GM12878 (cell line): ENCODE measurements around the gene PHACTR1. TPM values are rescaled to one million over a fixed set of nuclear protein-coding genes. Genes with fewer than 3 reads are reported as not detected.

Experiments
- ATAC-seq: fragments of 200-7000 bp; cut with Tn5 transposase; 3 replicates; pipeline ENCODE4 v1.9.1; 2020; ENCODE audit warnings: mild to moderate bottlenecking, moderate library complexity
- BruUV-seq: library from RNA; stranded (reverse); fragments of 400-500 nt; replicated peaks from 2 replicates; lab custom pipeline; 2021; lab: Mats Ljungman, UMichigan
- CTCF ChIA-PET: fragments of 300-600 bp; sonication (Branson Sonifier 250); formaldehyde crosslinking; extraction: SDS; loops from one replicate; lab custom pipeline; 2021; ENCODE audit warnings: inconsistent platforms; lab: Yijun Ruan, JAX
- POLR2A ChIA-PET: fragments of 350-600 bp; formaldehyde crosslinking; extraction: SDS; loops from one replicate; lab custom pipeline; 2021; ENCODE audit warnings: inconsistent platforms; lab: Charles Lee
- RAD21 ChIA-PET: fragments of 300-600 bp; sonication (Branson Sonifier 250); formaldehyde crosslinking; loops from one replicate; lab custom pipeline; 2023; ENCODE audit warnings: antibody characterized with exemption; ENCODE audit not compliant: unreplicated experiment; lab: Charles Lee
- SMC1A ChIA-PET: fragments of 300-600 bp; sonication (Branson Sonifier 250); formaldehyde crosslinking; loops from one replicate; lab custom pipeline; 2023; ENCODE audit not compliant: unreplicated experiment, uncharacterized antibody; lab: Charles Lee
- DNase-seq: peaks from one replicate; pipeline ENCODE4 v3.0.0-alpha.2; 2011; ENCODE audit warnings: low read depth, low spot score
- FAIRE-seq: peaks from 3 replicates; lab custom pipeline; 2011; peaks lifted over from hg19 to GRCh38; lab: Jason Lieb, UNC
- H2AFZ ChIP-seq: 2 replicates; pipeline ENCODE4 v1.6.0; 2011; ENCODE audit warnings: low read depth, low read length, control low read depth; ENCODE audit not compliant: control insufficient read depth
- H3K27ac ChIP-seq: 2 replicates; pipeline ENCODE4 v1.5.1; 2011; ENCODE audit warnings: control low read depth; ENCODE audit not compliant: control insufficient read depth, insufficient read depth
- H3K27me3 ChIP-seq, 2 experiments: replicated peaks in 1 of 2; 2 replicates each; pipeline versions ENCODE4 v1.6.0 to v1.6.1; 2011; ENCODE audit warnings: low read length in 1 of 2; ENCODE audit not compliant: control insufficient read depth in 2 of 2, insufficient read depth in 2 of 2
- H3K36me3 ChIP-seq, 2 experiments: 2 replicates each; pipeline ENCODE4 v1.5.1; 2011; ENCODE audit warnings: low read length in 1 of 2; ENCODE audit not compliant: control insufficient read depth in 2 of 2, insufficient read depth in 2 of 2
- H3K4me1 ChIP-seq: 2 replicates; pipeline ENCODE4 v1.6.1; 2011; ENCODE audit warnings: mild to moderate bottlenecking, low read length, moderate library complexity, mixed read lengths; ENCODE audit not compliant: control insufficient read depth, insufficient read depth
- H3K4me2 ChIP-seq: 2 replicates; pipeline ENCODE4 v1.6.0; 2011; ENCODE audit warnings: control low read depth; ENCODE audit not compliant: control insufficient read depth, insufficient read depth
- H3K4me3 ChIP-seq: fragments of 200-600 bp; sonication (generic); 2 replicates; pipeline ENCODE4 v1.5.1; 2016
- H3K79me2 ChIP-seq: 2 replicates; pipeline ENCODE4 v1.6.0; 2011; ENCODE audit warnings: low read length; ENCODE audit not compliant: control insufficient read depth, insufficient read depth
- H3K9ac ChIP-seq: 2 replicates; pipeline ENCODE4 v1.8.0; 2011; ENCODE audit warnings: low read length, control low read depth, mixed read lengths; ENCODE audit not compliant: control insufficient read depth, insufficient read depth
- H3K9me3 ChIP-seq: replicated peaks from 3 replicates; pipeline ENCODE4 v1.5.1; 2011; ENCODE audit warnings: mild to moderate bottlenecking, low read length; ENCODE audit not compliant: control insufficient read depth, insufficient read depth
- H4K20me1 ChIP-seq: 2 replicates; pipeline ENCODE4 v1.6.0; 2011; ENCODE audit not compliant: control insufficient read depth, insufficient read depth
- IKZF1 ChIP-seq: fragments of 450-650 bp; conservative IDR thresholded peaks from 2 replicates; pipeline ENCODE4 v1.6.1; 2017; ENCODE audit warnings: antibody characterized with exemption, mild to moderate bottlenecking
- NBN ChIP-seq: fragments of 450-650 bp; IDR thresholded peaks from 2 replicates; pipeline ENCODE4 v1.6.1; 2016
- WRNIP1 ChIP-seq: IDR thresholded peaks from 2 replicates; pipeline ENCODE4 v1.6.1; 2011; ENCODE audit warnings: low read depth, low read length, improper control_type of control experiment, borderline replicate concordance
- WGBS: methylation state at CpG from one replicate; pipeline ENCODE4 v1.1.6; 2016; ENCODE audit warnings: low lambda C conversion rate; ENCODE audit not compliant: insufficient replicate concordance, insufficient coverage; ENCODE audit errors: missing lambda C conversion rate; 5-methylcytosine and 5-hydroxymethylcytosine counted together
- in situ Hi-C: fragments of 300-500 bp; cut with MboI; formaldehyde crosslinking; loops from 9 replicates; pipeline ENCODE4 v1.14.3; 2018; ENCODE audit warnings: mixed read lengths
- intact Hi-C: fragments of 100-400 bp; cut with micrococcal nuclease; formaldehyde crosslinking; loops from one replicate; pipeline ENCODE4 v1.14.2; 2022; ENCODE audit not compliant: unreplicated experiment
- polyA plus RNA-seq, 11 experiments: library from polyadenylated mRNA; depleted of rRNA in 4 of 11; unstranded in 6 of 11; stranded (reverse) in 5 of 11; fragments of >200 nt; fragmentation: Nextera tagmentation in 4 of 11; fragmentation: Illumina TruSeq in 1 of 11; extraction: Ambion mirVana in 4 of 11; extraction: Trizol in 1 of 11; gene quantifications; 1 replicate in 1 of 11; 2 replicates in 10 of 11; pipeline versions ENCODE4 v1.2.1 to v1.2.3, GENCODE V29; 2011 to 2016; ENCODE audit warnings: inconsistent platforms in 2 of 11, missing spikeins in 2 of 11, low read depth in 1 of 11
- total RNA-seq, 4 experiments: library from RNA; depleted of rRNA in 3 of 4; stranded (reverse); fragments of >200 nt in 3 of 4; fragmentation: Illumina TruSeq in 1 of 4; extraction: Trizol in 1 of 4; gene quantifications; 2 replicates each; pipeline versions ENCODE4 v1.2.1 to v1.2.3, GENCODE V29; 2013 to 2021
- TF ChIP-seq, protein P1 (sequence below), 3 experiments: IDR thresholded peaks in 2 of 3; conservative IDR thresholded peaks in 1 of 3; 2 replicates each; pipeline ENCODE4 v1.5.1; 2011; ENCODE audit warnings: low read depth in 3 of 3, low read length in 3 of 3, mild to moderate bottlenecking in 3 of 3, control low read depth in 2 of 3, moderate library complexity in 2 of 3, inconsistent platforms in 1 of 3, mixed read lengths in 1 of 3; ENCODE audit not compliant: control insufficient read depth in 2 of 3, insufficient read depth in 1 of 3; ENCODE audit errors: extremely low read depth in 1 of 3

The PHACTR1 gene
- total and polyA plus RNA-seq, 10 of the 15 experiments (the other 5 are each of a cell fraction or from before 2014, with no cell fraction given) = 34.2 to 94.6 (median 62.3) TPM

- no peak for TF ChIP-seq NBN
- Histone ChIP-seq H3K79me2 (no peaks in the 10 kb centered on the region), H2AFZ (no peak overlapping the region), H3K36me3 (no peaks in the 10 kb centered on the region), H3K27ac (no peak overlapping the region), H4K20me1 (no peaks in the 10 kb centered on the region), H3K9ac (no peak overlapping the region), H3K4me3 (no peak overlapping the region), H3K9me3 (no peaks in the 10 kb centered on the region; the same call in 1 of the 3 replicates), H3K4me2 (no peak overlapping the region), H3K4me1 (peaks cover 27% of the 10 kb centered on the region), H3K27me3 (no peaks in the 10 kb centered on the region)
- in situ Hi-C loops (no loop called here), intact Hi-C loops (no loop called here)
- no TSS peak for BruUV-seq
- SMC1A ChIA-PET = interaction anchor here (0.6 to 6.2 kb wide), 9 partner anchors 10 to 96 kb away, joined by 3 to 49 read pairs (median 3); no protein-coding TSS in a partner anchor
- WGBS = 94% methylated on average over 1 of the region's 1 CpG
- RAD21 ChIA-PET = interaction anchor here (0.9 to 3.7 kb wide), 6 partner anchors 31 to 70 kb away, joined by 3 to 22 read pairs (median 5); no protein-coding TSS in a partner anchor
- ATAC-seq (no peak), DNase-seq (no peak), FAIRE-seq (no peak)
- CTCF ChIA-PET = interaction anchor here (0.9 to 1.4 kb wide), 2 partner anchors 17 to 25 kb away, joined by 4 to 6 read pairs; no protein-coding TSS in a partner anchor
- POLR2A ChIA-PET = interaction anchor here (1.4 to 2.0 kb wide), 3 partner anchors 25 to 42 kb away, joined by 4 to 8 read pairs (median 6); no protein-coding TSS in a partner anchor
Measured at GRCh38 chr6:13233106-13233505, 516.5 kb downstream of the PHACTR1 start.

DNA sequence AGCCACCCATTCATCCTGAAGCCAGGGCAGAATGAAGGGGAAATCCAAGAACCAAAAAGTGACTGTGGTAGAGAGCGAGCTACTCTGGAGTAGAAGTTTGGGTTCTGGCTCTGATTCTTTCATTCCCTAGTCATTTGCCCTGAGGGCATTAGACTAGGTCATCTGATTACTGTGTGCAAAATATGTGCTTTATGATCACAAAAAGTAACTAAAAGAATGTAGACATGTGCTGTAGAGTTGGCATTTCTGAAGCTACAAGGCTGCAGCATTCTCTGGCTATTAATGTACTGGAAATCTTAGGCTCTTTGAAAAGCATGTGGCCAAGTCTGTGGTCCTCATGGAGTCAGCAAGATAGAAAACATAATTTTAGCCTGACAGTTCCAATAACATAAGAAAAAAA is 517.6 kb downstream of the PHACTR1 start:
- DNase-seq (no peak), ATAC-seq (no peak)
- SMC1A ChIA-PET = interaction anchor here (0.6 to 6.2 kb wide), 9 partner anchors 8 to 94 kb away, joined by 3 to 49 read pairs (median 3); partner anchors contain the start of gene TBC1D7
- no peak overlapping the region for H3K27ac ChIP-seq
- TF ChIP-seq, protein P1, sequence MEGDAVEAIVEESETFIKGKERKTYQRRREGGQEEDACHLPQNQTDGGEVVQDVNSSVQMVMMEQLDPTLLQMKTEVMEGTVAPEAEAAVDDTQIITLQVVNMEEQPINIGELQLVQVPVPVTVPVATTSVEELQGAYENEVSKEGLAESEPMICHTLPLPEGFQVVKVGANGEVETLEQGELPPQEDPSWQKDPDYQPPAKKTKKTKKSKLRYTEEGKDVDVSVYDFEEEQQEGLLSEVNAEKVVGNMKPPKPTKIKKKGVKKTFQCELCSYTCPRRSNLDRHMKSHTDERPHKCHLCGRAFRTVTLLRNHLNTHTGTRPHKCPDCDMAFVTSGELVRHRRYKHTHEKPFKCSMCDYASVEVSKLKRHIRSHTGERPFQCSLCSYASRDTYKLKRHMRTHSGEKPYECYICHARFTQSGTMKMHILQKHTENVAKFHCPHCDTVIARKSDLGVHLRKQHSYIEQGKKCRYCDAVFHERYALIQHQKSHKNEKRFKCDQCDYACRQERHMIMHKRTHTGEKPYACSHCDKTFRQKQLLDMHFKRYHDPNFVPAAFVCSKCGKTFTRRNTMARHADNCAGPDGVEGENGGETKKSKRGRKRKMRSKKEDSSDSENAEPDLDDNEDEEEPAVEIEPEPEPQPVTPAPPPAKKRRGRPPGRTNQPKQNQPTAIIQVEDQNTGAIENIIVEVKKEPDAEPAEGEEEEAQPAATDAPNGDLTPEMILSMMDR (IDR thresholded peaks at IDR 0.05 in 2 of 3, conservative IDR thresholded peaks at IDR 0.05 in 1 of 3; ENCODE audit: control insufficient read depth in 2 of 3, extremely low read depth in 1 of 3, insufficient read depth in 1 of 3, low read depth in 3 of 3, low read length in 3 of 3) = no peak
- TF ChIP-seq WRNIP1 (no peak), IKZF1 (0 out of 2 replicates have a peak, but pooled peaks have one; percentile 19)
- TF ChIP-seq, all 136 proteins: peak for 1
- WGBS = 41% methylated on average over 1 of the region's 1 CpG
- Histone ChIP-seq H3K9ac (no peak overlapping the region), H3K79me2 (no peaks in the 10 kb centered on the region), H3K27me3 (no peaks in the 10 kb centered on the region), H3K9me3 (no peaks in the 10 kb centered on the region; the same call in 1 of the 3 replicates), H4K20me1 (no peaks in the 10 kb centered on the region), H3K4me3 (no peak overlapping the region), H3K4me2 (0 out of 2 replicates have a peak overlapping the region, but pooled peaks have one; percentile 17), H3K36me3 (no peaks in the 10 kb centered on the region), H2AFZ (no peak overlapping the region), H3K4me1 (peaks cover 21% of the 10 kb centered on the region)
- POLR2A ChIA-PET = interaction anchor here (0.7 to 2.7 kb wide), 5 partner anchors 8 to 54 kb away, joined by 3 to 11 read pairs (median 6); no protein-coding TSS in a partner anchor
- RAD21 ChIA-PET = interaction anchor here (1.1 to 4.0 kb wide), 7 partner anchors 26 to 104 kb away, joined by 3 to 25 read pairs (median 7); no protein-coding TSS in a partner anchor
- no TSS peak for BruUV-seq
- intact Hi-C loops = no loop called here
- no peak for FAIRE-seq
- in situ Hi-C loops = no loop called here
- CTCF ChIA-PET = interaction anchor here (0.7 to 1.8 kb wide), 6 partner anchors 16 to 104 kb away, joined by 3 to 6 read pairs (median 4); no protein-coding TSS in a partner anchor
